ENCODE data around the gene AGAP1.

- TF ChIP-seq POLR2A (IDR thresholded peaks at IDR 0.05) (no peak), CTCF (IDR thresholded peaks at IDR 0.05) (no peak)
Measured at GRCh38 chr2:235698028-235698427, 204.2 kb downstream of the AGAP1 start.

All from right lobe of liver (tissue), 4 donors.